SIG-M5 (cell line): ENCODE data around the gene PHACTR3.
"Not testable (repeated sequence)": the region's sequence is repeated elsewhere in the genome, so short reads cannot be mapped to it uniquely, and the experiment has no call there.

Source experiments
- DNase-seq: peaks from one replicate; lab custom pipeline; 2025; lab: John Stamatoyannopoulos, UW

Gene PHACTR3

DNA sequence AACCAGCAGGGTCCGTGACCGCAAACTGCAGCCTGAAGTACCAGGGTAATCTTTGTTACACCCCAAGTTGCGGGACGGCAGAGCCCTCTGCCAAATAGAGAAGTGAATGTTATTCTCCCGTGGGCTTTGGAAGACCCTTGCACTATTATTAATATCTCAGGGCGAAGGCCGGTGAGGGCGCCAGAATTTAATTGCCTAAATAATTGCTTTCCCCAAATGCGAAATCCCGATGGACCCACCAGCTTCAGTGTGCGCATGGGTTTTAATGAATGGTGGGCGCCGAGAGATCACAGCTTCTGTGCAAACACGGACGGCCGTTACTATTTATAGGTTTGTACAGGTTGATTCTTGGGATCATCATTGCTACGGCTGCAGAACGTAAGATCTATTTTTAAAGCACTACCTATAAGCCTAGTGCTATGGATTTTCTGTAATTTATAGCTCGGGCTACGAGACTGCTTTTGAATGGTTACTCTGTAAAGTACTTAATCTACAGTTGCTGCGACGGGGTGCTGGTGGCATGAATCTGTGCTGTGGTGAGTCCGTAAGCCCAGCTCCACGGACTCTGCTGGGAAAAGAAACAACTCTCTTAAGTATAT lies 15.2 kb upstream of the PHACTR3 start:
- no peak for DNase-seq

DNA sequence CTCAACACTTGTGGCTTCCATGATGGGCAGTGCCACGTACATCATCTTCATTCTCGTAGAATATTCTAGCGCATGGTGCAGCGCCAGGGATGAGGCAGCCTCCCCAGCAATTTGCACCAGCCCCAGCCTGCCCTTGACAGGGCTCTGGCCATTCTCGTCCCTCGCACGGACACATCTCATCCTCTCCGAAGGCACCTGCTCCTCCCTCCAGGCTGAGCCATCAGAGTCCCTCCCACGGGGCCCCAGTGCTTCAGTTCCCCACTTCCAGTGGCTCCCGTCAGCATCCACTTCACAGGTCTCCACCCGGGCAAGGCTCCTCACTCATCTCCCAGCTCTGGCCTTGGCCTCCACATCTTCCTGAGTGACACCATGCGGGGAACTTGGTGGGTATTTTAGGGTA lies 13.3 kb upstream of the PHACTR3 start:
- DNase-seq: no peak

DNA sequence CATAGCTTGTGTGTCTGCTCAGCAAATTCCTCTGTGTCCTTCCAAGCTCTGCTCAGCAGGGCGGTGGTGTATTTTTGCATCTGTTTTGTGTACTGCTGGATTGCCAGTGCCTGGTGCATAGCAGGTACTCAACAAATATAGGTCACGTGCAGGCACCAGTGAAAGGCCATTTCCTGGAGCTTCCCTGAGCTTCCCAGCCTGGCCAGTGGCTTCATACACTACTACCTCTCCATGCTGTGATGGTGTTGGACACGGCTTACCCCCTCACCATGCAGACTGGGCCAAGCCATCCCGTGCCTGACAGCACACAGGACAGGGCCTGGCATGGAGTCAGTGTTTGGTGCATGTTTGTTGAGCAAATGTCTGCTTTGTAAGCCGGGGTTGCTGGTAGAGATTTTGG lies 7.7 kb upstream of the PHACTR3 start:
- DNase-seq: no peak

DNA sequence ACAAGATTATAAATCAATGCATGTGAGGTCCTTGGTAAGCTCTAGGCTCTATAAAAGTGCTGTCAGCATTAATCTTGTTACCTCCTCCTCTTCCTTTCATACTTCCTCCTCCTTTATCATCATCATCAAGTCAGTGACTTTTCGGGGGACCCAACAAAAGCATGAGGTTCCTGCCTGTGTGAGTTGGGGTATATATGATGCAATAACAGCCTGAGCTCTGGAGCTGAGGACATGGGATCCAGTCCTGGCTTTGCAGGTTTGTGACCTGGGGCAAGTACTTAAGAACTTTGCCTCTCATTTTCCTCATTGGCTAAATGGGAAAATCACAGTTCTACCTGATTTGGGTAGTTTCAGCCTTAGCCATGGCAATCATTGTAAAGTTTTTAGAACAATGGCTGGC lies 7.1 kb upstream of the PHACTR3 start:
- DNase-seq: no peak

DNA sequence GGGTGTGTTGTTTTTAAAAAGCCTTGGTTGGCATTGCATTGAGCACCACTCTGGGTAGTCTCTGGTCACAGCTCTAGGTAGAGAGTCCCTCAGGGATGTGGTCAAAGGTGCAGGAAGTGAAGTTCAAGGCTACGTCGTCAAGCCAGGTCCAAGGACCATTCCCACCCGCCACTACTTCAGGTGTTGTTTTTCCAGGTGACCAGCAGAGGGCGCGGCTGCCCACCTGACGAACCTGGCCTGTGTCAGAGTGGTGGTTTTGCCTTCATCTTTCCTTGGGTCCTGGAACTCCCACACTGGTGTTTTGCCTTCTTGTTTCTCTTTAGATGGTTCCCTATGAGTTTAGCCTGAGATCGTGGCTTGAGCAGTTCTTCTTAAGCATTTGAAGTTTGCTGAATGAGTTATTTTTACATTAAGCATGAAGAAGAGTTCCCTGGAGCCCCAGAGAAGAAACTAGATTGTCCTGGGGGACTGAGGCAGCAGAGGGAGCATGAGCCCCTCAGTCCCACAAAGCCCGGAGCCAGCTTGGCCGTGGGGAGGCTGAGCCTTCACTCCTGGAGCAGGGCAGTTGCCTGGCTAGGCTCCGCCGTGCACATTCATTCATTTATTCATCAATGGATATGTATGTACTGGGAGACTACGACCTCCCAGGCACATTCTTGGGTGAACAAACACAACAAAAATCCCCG lies 5.6 kb upstream of the PHACTR3 start:
- no peak for DNase-seq

DNA sequence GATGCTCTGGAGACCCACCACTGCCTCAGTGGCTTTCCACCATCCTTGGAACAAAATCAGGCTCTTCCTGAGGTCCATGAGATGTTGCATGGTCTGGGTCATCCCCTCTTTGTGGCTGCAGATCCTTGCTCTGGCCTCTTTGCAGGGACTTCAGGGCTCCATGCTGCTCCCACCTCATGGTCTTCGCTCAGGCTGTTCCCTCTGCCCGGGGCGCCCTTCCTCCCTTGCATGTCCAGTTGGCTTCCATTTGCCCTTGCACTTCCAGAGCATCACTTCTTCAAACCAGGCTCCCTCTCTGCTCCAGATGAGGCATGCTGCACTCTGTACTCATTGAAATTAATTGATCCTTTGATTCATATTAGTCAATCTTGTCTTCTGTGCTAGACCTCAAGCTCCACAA lies 4.4 kb upstream of the PHACTR3 start:
- no peak for DNase-seq

DNA sequence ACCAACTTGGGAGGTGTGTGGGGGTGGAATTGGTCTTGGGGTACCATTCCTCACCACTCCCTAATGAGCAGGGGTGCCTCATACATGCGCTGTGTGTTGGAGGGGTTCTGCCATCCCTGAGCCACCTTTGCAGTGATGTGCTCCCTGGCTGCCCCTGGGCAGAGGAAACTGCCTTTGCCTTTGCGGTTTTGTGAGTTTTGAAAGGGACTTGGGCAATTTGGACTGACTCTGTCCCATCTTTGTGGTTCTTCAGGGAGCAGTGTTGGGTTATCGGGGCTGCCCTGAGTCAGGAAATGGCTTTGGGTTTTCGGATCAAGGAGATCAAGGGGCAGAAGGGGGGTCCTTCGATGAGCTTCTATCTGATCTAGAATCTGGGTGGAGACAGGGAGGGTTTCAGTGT lies 3.9 kb upstream of the PHACTR3 start:
- no peak for DNase-seq

DNA sequence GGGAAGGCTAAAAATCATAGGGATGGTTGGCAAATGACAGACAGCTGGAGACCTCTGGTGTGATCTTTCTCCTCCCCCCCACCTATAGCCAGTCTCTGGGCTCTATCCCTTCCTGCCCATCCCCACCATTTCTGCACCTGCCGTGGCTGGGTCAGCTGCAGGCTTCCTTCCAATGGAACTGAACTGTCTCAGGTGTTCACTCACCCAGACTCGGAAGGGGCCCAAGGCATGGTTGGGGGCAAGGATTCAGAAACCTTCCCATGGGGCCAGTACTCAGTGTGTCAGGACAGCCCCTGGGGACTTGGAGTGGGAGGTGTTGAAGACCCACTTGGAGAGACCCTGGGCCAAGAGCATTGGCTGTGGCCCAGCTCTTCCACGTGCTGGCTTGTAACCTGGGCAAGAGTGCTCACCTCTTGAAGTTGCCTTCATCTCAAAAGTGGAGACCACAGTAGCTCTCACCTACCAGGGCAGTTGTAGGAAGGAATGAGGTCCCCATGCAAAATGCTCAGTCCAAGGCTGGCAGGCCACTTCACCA lies 1.7 kb upstream of the PHACTR3 start:
- DNase-seq: no peak

DNA sequence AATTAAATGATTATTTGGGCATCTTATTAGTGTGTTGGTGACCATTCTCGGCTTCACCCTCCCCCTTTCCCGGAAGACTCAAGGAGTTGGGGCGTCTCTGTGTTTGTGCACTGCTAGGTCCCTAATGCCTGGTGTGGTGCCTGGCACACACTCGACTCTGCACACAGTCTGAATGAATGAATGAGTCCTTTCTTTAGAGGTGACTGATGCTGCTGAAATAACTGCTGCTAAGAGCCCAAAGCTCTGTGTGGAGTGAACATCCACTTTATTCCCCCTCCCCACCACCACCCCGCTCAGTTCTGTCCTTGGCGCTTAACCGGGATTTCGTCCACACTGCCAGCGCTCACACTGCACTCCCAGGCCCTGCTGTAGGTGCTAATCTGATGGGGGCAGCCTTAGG lies 1.2 kb upstream of the PHACTR3 start:
- no peak for DNase-seq

DNA sequence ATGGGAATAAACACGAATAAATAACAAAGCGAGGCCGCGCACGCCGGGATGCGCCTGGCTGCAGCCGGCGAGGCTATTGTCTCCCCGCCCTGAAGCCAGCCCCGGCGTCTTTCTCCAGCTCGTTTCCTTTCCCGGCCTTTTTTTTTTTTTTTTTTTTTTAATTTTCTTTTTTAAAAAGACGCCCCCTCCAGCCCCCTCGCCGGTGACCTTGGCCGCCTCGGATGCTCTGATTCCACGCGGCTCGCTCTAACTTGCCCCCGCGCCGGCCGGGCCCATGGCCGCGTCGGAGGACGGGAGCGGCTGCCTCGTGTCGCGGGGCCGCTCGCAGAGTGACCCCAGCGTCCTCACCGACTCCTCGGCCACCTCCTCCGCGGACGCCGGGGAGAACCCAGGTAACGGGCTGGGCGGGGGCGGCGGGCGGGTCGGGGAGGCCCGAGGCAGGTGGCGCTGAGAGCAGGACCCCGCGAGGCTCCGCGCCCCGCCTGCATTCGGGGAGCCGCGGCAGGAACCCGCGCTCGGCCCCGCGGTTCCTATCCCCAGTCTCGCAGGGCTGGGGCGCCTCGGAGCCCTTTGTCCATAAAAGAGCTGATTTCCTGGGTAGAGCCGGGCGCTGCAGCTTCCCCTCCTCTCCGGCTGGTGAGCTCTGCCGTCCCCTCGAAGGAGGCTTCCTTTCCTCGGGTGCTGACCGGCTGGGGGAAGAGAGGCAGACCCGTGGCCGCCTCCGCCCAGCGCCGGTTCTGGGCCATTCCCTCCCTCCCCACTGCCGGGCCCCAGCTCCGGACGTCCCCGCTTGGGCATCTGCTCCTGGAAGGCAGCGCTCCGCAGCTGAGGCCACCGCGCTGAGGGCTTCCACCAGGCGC lies 631 bp downstream of the PHACTR3 start:
- no peak for DNase-seq

DNA sequence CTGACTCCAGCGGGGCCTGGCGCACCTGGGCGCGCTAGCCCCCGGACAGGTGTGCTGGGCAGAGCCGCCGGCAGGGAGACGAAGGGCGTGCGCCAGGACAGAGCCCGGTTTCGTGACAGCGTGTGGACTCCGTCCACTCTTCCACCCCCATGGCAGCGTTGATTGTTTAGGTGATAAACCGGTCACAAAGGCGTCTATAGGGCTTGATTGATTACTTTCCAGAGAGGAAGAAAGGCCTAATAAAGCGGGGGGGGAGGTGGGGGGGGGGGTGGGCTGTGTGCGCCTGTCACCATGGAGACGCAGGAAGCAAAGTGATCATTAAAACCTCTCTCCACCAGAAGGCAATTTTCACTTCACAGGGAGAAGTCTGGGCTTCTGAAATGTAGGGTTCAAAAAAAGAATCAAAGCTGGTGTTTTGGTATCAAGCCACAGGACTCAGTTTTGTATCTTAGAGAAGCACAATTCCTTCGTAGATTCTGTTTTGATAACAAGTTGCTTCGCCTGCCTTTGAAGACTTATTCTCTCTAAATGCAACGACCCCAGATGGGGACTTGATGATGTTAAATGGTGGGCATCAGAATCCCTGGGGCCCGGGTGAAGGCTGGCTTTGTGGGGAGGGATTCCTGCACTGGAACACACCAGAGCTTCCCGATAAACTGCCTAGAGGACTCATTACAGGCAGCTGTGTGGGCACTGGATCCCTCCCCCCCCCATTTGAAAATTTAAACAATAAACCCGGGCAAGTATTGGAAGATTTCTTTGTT lies 1.4 kb downstream of the PHACTR3 start:
- no peak for DNase-seq

DNA sequence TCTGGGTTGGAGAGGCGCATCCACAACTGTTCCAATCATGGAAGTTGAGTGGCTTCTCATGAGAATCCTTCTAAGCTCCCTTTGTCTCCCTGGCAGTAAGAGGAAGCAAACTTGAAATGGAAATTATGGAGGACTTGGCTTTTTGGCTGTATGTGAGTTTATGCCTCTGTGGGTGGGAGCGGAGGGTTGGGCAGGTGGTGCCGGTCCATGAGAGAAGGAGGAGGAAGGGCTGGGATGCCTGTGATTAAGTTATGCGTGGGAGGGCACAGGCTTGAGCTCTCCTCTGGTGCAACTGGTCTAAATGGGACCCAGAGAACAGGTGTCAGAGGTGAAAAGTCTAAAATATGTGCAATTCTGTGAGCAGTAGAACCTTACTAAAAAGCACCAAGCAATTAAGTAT lies 2.2 kb downstream of the PHACTR3 start:
- no peak for DNase-seq

DNA sequence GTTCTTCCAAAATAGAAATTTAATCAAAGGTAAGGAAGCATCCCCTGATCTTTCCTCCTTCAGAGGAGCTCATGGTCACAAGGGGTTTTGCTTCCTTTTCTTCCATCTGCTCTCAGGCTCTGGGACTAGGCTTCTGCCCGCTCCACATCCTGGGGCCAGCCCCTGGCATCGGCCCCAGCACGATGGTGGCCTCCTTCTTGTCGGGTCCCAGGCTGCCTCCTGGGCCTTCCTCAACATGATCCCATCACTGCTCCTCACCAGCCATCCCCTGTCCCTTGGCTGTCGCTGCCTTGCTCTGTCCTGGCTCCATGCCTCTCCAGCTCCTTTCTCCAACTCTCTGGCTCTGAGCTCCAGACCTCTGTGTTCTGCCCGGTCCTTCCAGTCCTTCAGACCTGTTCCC lies 4.1 kb downstream of the PHACTR3 start:
- no peak for DNase-seq

DNA sequence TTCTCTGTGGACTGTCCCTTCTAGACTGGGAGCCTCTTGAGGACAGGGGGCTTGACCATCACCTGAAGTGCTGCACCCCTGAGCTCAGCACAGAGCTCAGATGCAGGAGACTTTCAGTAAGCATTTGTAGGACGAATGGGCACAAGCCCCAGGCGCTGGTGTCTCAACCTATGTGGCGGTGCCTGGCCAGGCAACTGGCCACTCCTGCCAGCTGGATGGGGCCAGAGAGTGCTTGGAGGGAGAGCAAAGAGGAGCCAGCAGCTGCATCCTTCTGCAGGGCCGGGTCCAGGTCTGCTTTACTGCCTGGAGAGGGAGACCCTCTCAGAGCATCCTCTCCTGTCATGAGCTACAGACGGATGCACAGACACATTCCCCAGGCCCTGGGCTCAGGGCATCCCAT lies 4.5 kb downstream of the PHACTR3 start:
- no peak for DNase-seq

DNA sequence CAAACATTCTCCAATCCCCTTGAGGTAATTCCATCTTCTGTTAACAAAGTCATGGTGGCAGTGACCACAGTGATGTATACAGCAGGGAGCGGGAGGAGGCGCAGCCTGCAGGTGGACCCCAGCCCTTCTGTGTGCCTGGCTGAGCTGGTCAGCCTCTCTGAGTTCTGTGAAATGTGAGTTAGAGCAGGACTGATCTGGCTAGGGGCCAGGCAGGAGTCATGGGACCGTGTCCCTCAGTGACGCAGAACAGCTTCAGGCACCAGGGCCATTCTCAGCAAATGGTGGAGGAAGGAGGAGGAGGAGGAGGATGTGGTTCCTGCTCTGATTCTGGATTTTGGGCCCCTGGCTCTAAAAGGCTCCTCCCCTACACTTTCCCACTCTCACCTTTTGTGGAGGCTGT lies 6.9 kb downstream of the PHACTR3 start:
- no peak for DNase-seq

DNA sequence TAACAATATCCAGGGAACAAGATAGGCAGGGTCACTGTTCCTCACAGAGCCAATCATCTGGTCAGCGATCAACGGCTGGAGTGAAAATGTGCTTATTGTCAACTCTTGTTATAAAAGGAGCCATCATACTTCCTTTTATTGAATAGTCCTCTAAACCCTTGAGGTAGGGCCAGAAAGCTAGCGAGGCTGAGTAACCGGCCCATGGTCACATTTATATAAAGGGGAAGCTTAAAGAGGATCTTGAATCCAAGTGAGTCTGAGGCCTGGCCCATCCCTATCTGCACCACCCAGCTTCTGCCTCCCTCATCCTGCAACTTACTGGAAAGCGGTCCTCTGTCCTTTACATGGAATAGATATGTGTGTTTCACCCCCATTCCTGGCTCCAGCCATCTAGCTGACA lies 9.5 kb downstream of the PHACTR3 start:
- no peak for DNase-seq

DNA sequence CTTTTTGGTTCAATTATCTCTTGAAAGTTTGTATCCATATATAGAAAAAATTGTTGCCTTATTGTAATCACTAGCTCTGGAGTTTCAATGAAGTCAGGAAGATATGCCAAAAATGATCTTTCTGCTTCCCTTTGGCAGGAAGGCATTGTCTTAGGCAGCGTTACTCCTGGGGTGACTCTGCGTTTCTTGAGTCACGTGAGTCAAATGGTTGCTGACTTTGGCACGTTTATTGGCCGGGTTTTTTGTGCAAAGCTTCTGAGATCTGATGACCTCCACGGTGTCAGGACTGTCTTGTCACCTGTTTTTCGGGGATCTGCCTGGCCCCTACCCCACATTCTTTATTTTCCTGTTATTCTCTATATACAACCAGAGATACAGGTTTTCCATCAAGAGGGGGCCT lies 10.4 kb downstream of the PHACTR3 start:
- no peak for DNase-seq

DNA sequence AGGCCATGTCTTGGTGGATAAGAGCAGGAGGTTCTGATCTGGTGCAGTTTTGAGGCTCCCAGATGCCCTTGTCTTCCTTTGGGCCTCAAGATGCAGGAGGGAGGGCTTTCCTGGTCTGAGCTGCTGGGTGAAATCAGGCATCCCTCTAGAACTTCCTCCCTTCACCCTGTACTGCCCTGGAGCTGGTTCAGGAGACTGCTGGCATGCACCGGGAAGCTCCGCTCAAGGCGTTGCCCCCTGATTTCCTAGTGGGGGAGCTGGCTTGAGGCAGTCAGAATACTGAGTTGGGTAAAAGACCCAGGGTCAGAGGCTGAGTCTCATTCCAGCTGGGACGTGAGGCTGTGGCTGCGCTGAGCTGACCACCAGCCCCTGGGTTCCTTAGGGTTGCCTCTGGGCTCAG lies 12.0 kb downstream of the PHACTR3 start:
- DNase-seq: no peak

DNA sequence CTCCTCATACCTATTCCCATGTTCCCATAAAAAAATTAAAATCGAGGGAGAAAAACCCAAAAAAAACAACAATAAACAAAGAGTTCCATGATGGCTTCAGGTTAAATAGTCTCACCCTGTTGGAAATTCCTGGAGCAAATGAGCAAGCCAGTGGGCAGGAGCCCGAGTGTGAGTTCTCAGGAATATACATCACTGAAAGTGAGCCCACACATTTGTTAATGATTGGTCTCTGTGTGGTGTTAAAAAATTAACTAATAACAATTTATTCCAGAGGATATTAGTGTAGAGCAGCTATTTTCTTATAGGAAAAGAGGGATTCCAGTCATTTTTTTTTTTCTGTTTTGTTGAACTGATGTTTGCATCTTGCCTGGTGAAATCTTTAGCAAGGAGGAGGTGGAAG lies 12.9 kb downstream of the PHACTR3 start:
- no peak for DNase-seq

DNA sequence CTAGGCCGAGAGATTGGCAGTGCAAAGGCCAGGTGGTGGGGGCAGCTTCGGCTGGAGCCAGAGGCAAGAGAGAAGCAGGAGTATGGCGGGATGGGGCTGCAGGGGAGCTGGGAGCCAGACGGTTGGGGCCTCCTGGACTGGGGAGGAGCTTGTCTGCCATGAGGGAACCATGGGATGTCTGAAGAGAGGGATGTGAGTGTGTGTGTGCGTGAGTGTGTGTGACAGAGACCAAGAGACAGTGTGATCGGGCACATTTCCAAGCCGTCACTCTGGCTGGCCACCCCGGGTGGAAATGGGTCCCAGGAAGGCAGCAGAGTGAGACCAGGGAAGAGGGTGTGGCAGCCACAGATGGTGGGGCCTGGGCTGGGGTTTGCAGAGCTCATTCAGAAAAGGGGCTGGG lies 13.8 kb downstream of the PHACTR3 start:
- DNase-seq: no peak

DNA sequence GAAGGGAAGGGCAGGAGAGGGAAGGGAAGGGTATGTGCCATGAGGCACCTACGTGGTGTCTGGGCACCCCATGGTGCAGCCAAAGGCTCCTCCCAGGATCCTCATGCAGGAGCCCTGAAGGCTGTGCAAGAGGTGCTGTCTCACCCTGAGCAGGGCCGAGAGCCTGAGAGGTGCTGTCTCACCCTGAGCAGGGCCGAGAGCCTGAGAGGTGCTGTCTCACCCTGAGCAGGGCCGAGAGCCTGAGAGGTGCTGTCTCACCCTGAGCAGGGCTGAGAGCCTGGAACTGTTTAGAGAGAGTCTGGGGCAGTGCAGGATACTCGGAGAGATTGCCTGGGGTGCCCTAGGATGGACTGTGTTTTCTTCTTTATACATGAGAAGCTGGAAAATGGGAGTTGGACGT lies 14.2 kb downstream of the PHACTR3 start:
- not testable (repeated sequence) for DNase-seq

DNA sequence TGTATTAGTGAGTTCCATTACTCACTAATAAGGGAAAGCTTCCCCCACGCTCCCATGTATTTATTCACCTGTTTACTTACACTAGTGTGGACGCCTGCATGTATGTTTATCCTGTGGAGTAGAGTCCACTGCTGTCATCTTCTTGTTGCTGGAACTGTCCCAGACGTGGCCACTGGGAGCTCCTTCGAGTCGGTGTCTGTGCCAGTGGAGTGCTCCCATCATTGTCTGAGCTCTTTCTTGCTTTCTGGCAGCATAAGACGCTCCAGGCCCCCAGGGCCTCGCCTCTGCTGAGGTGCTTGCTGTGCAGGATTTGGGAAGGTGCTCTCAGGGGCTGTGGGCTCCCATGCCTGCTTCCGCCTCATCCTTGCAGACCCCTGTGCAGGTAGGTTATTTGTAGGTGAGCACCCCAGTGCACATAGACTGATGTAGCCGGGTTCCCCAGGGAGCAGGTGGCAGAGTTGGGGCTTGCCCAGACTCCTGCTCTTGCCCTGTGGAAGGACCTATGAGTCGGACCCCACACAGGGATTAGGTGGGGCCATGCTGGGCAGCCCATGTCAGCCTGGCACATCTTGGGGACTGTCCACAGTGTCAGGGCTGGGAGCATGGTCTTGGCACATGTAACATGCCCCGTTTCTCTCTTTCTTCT lies 16.6 kb downstream of the PHACTR3 start:
- no peak for DNase-seq
